Muscle layer of duodenum (tissue), 2 donors: Measurements from ENCODE around the gene CSGALNACT2.

ENCODE experiments used
- H3K27ac ChIP-seq: one replicate; pipeline ENCODE4 v1.7.0; 2013; ENCODE audit warnings: mild to moderate bottlenecking, low read length
- H3K27me3 ChIP-seq: one replicate; pipeline ENCODE4 v1.7.0; 2013; ENCODE audit warnings: low read depth, mild to moderate bottlenecking, control low read depth, low read length
- H3K36me3 ChIP-seq, 2 donors: one replicate each; pipeline ENCODE4 v1.7.0; 2013; ENCODE audit warnings: low read length in 2 of 2, control low read depth in 1 of 2, mild to moderate bottlenecking in 1 of 2; ENCODE audit not compliant: insufficient read depth in 2 of 2, control insufficient read depth in 1 of 2
- H3K4me1 ChIP-seq, 2 donors: one replicate each; pipeline ENCODE4 v1.7.0; 2013; ENCODE audit warnings: low read length in 2 of 2, mild to moderate bottlenecking in 2 of 2, control low read depth in 1 of 2, moderate library complexity in 1 of 2; ENCODE audit not compliant: insufficient read depth in 2 of 2, control insufficient read depth in 1 of 2
- H3K4me3 ChIP-seq, 2 donors: one replicate each; pipeline ENCODE4 v1.7.0; 2013; ENCODE audit warnings: low read length in 2 of 2, low read depth in 1 of 2, mild to moderate bottlenecking in 1 of 2
- H3K9me3 ChIP-seq, 2 donors: one replicate each; pipeline ENCODE4 v1.7.0; 2013; ENCODE audit warnings: low read length in 2 of 2, control low read depth in 1 of 2, mild to moderate bottlenecking in 1 of 2; ENCODE audit not compliant: control insufficient read depth in 1 of 2
- donor health status: healthy.

The CSGALNACT2 gene

DNA sequence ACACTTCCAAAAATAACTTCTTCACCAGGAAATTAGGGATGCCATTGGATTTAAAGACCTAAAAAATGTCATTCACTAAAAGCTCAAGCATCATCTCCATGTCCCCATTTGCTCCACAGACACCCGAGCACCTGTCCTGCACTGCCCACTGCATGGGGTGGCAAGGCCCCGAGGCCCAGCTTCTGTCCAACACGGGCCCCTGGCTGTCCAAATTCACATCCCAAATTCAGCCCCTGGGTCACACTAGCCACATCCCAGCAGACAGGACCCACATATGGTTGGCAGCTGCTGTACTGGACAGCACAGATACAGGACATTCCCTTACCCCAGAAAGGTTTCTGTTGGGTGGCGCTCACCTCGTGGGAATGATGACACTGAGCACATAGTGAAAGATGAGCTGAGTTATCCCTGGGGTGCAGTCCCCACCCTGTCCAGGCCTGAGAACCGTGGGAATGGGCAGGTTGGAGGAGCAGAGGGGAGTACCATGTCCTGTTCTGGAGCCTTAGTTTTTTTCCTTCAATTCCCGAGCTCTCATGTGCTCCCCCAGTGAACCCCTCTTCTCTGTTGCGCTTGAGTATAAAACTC is 55.3 kb downstream of the CSGALNACT2 start:
- H3K27ac ChIP-seq: no peak overlapping the region
- no peak overlapping the region for H3K4me3 ChIP-seq
- H3K27me3 ChIP-seq: no peaks in the 10 kb centered on the region
- no peaks in the 10 kb centered on the region for H3K36me3 ChIP-seq
- peaks cover 0 to 4% of the 10 kb centered on the region in 2 donors for H3K4me1 ChIP-seq
- H3K9me3 ChIP-seq: no peaks in the 10 kb centered on the region

DNA sequence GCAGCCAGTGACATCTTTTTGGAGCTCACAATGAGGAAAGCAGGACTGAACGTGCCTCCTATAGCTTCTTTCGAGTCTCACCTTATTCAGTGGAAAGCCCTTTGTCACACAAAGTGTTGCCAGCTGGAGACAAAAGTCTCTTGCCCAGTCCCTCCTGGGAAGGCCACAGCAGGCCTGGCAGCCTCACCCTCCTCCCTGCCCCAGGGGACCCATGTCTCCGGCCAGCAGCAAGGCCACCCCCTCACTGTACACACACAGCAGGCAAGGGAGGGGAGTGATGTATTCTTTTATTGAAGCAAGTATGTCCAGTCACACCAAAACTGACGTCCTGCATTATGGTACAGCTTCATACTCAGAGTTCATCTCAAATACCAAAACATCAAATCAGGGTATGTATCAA is 56.0 kb downstream of the CSGALNACT2 start:
- Histone ChIP-seq H3K36me3 (no peaks in the 10 kb centered on the region), H3K27ac (no peak overlapping the region), H3K9me3 (no peaks in the 10 kb centered on the region), H3K4me1 (peaks cover 0 to 4% of the 10 kb centered on the region in 2 donors), H3K4me3 (no peak overlapping the region), H3K27me3 (no peaks in the 10 kb centered on the region)

GRCh38 chr10:43194859-43195258 is 56.6 kb downstream of the CSGALNACT2 start:
- no peaks in the 10 kb centered on the region for H3K27me3 ChIP-seq
- H3K36me3 ChIP-seq: no peaks in the 10 kb centered on the region
- no peak overlapping the region for H3K4me3 ChIP-seq
- H3K27ac ChIP-seq: no peak overlapping the region
- no peaks in the 10 kb centered on the region for H3K9me3 ChIP-seq
- H3K4me1 ChIP-seq: peaks cover 0 to 4% of the 10 kb centered on the region in 2 donors

DNA sequence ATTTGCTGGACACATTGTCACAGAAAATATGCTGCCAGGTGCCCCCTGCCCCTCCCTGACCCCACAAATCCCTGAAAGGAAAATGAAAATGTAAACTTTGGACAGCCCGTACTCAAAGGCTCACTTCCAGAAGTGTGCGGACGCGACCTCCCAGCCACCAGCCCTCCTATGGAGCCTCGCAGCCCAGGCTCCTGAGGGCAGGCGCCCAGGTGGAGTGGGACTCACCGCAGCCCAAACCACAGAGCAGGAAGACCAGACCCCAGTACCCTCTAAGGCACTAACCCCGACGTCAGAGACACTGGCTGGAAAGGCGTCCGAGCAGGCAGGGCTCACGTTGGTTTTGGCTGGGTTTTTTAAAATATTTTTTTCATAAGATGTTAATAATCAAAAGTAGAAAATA is 57.3 kb downstream of the CSGALNACT2 start:
- Histone ChIP-seq H3K27ac (no peak overlapping the region), H3K9me3 (no peaks in the 10 kb centered on the region), H3K4me1 (no peaks in the 10 kb centered on the region), H3K27me3 (no peaks in the 10 kb centered on the region), H3K36me3 (no peaks in the 10 kb centered on the region), H3K4me3 (no peak overlapping the region)

DNA sequence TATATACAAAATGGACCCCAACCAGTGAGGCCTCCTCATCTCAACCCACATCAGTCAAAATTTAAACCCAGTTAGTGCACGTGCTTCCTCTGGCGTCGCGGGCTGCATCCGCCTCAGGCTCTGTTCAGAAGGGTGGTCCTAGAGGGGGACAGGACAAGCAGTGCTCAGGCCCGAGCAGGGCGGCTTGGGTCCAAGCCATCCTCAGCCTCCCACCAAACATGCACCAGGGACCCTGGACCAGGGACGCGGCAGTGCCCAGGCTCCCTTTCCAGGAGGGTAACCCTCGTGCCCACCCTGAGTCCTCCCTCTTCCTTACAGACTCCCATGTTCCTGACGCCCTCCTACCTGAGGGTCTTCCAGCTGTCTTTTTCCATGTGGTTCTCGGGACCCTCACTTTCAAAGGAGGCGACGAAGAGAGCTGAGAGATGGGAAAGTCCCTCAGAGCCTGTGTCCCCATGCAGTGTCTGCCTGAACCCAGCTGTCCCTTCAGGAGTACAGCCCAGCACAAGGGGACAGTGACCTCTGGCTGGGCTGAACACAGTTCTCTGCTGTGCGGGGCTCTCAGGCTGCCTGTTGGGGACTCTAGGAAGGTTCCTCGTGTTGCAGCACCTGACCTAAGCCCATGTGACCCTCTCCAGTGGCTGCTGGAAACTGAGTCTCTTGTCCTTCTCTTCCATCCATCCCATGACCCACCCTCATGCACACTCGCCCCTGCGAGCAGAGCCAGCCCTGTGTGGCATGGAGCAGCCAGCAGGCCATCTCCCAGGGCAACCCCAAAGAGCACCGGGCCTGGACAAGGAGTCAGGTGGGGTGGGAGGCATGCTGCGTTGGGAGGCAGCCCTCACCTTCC is 58.1 kb downstream of the CSGALNACT2 start:
- H3K36me3 ChIP-seq: no peaks in the 10 kb centered on the region
- H3K4me1 ChIP-seq: no peaks in the 10 kb centered on the region
- H3K27ac ChIP-seq: no peak overlapping the region
- H3K9me3 ChIP-seq: no peaks in the 10 kb centered on the region
- H3K27me3 ChIP-seq: no peaks in the 10 kb centered on the region
- H3K4me3 ChIP-seq: no peak overlapping the region

DNA sequence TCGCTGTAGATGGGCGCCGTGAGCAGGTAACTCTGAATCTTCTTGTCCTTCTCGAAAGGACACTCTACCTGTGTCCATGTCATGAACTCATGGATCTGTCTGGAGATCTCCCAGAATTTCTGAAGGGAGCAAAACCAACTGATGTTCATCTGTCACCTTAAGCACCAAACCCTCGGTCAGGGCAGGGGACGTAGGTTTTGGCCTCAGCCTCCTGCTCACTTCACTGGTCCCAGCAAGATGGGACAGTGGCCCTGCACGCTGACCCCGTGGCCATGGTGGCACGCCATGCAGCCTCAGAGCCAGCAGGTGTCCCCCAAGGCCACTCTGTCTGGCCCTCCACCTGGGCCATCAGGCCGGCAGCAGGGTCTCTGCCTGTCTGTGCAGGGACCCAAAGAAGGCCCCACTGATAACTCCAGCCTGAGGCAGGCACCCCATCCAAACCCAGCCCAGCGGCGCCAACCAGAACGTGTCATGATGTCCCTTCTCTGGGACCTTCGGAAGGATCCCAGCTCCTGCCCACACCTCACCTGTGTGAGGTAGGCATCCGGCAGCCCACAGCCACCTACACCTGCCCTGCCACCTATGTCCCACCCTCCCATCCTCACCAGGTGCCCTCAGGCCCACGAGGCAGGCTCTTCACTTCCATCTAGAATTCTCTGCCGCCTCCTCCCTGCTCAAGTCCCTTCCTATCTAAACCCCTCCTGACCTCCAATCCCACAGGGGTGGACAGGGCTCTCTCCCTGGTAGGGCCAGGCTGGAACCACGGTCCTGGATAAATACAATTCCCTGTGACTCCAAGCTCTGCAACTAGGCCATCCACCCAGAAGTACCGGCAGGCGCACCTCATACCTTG is 59.0 kb downstream of the CSGALNACT2 start:
- Histone ChIP-seq H3K4me3 (no peak overlapping the region), H3K36me3 (no peaks in the 10 kb centered on the region), H3K27me3 (no peaks in the 10 kb centered on the region), H3K27ac (no peak overlapping the region), H3K4me1 (peaks cover 0 to 7% of the 10 kb centered on the region in 2 donors), H3K9me3 (no peaks in the 10 kb centered on the region)

DNA sequence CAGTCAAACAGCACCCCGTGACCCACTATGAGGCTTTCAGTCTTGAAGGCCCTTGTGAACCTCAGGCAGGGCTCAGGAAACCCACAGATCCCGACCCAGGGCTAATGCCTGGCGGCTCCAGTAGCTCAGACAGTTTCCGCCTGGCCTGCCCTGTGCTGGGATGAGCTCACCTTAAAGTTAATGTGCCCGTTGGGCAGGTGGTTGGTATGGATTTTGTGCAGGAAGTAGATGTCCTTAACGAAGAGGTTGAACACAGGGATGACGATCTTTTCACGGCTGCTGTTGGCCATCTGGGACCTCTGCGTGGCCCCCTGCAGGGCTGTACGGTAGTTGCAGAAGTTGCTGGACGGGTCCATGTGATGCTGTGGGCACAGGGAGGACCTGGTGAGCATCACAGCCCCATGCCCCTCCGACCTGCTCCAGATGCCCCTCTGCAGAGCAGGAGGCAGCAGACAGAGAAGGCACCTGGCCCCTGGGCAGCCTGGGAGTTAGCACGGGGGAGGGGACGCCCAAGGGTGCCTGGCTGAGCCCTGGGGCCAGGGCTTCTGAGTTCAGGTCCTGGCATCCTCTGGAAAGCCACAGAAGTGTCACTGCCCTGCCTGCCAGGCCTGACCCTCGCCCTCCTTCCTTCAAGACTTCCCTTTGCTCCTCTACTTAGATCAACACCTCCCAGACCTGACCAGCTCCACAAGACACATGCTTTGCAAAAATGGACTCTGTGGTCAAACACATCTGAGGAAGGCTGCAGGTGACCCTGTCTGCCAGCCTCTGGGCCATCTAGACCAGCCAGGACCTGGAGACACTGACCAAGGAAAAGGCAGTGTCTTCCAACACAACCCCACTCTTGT is 59.8 kb downstream of the CSGALNACT2 start:
- Histone ChIP-seq H3K36me3 (no peaks in the 10 kb centered on the region), H3K4me3 (no peak overlapping the region), H3K27ac (no peak overlapping the region), H3K4me1 (peaks cover 0 to 8% of the 10 kb centered on the region in 2 donors), H3K9me3 (no peaks in the 10 kb centered on the region), H3K27me3 (no peaks in the 10 kb centered on the region)

GRCh38 chr10:43198682-43199005 is 60.4 kb downstream of the CSGALNACT2 start:
- Histone ChIP-seq H3K9me3 (no peaks in the 10 kb centered on the region), H3K27me3 (no peaks in the 10 kb centered on the region), H3K4me3 (no peak overlapping the region), H3K4me1 (peaks cover 0 to 8% of the 10 kb centered on the region in 2 donors), H3K27ac (no peak overlapping the region), H3K36me3 (no peaks in the 10 kb centered on the region)

GRCh38 chr10:43199088-43199683 is 60.9 kb downstream of the CSGALNACT2 start:
- no peaks in the 10 kb centered on the region for H3K9me3 ChIP-seq
- H3K4me3 ChIP-seq: no peak overlapping the region
- H3K27me3 ChIP-seq: no peaks in the 10 kb centered on the region
- peaks cover 0 to 8% of the 10 kb centered on the region in 2 donors for H3K4me1 ChIP-seq
- H3K36me3 ChIP-seq: no peaks in the 10 kb centered on the region
- H3K27ac ChIP-seq: no peak overlapping the region

GRCh38 chr10:43199684-43200537 is 61.7 kb downstream of the CSGALNACT2 start:
- Histone ChIP-seq H3K4me3 (no peak overlapping the region), H3K27me3 (no peaks in the 10 kb centered on the region), H3K4me1 (peaks cover 0 to 10% of the 10 kb centered on the region in 2 donors), H3K9me3 (no peaks in the 10 kb centered on the region), H3K36me3 (no peaks in the 10 kb centered on the region), H3K27ac (no peak overlapping the region)
